HG03025 (cell line): Measurements from ENCODE around the gene CHD9.
"Not testable (repeated sequence)": the region's sequence is repeated elsewhere in the genome, so short reads cannot be mapped to it uniquely, and the experiment has no call there.

Experiments
- ATAC-seq: cut with Tn5 transposase; IDR thresholded peaks from one replicate; pipeline ENCODE4 v1.9.1; 2021; ENCODE audit warnings: mild to moderate bottlenecking, moderate library complexity; ENCODE audit not compliant: unreplicated experiment, low FRiP score

CHD9 gene

DNA sequence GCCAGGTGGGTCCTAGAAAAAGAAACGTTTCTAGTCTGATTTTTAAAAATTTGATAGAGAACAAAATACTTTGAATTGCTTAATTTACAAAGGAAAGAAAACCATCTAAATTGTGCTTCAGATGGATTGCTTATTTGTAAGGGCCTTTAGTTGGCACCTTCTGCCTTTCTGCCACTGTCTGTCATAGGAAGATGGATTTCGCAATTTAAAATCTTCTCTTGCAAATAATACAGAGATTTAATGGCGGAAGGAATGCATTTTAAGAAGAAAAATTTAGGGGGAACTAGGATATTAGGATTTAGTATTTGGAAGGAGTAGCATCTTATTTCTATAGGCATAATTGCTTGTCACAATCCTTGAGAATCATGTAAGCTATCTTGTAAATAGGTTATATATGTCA is 204.0 kb downstream of the CHD9 start:
- ATAC-seq = no peak

DNA sequence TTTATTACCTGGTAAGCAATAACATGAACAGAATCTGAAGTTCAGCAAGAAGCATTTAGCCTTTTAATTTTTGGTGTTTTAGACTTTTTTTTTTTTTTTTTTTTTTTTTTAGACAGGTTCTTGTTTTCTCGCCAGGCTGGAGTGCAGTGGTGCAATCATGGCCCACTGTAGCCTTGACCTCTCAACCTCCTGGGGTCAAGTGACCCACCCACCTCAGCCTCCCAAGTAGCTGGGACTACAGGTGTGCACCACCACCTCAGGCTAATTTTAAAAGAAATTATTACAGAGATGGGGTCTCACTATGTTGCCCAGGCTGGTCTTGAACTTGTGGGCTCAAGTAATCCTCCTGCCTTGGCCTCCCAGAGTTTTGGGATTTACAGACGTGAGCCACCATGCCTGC is 206.5 kb downstream of the CHD9 start:
- no peak for ATAC-seq

DNA sequence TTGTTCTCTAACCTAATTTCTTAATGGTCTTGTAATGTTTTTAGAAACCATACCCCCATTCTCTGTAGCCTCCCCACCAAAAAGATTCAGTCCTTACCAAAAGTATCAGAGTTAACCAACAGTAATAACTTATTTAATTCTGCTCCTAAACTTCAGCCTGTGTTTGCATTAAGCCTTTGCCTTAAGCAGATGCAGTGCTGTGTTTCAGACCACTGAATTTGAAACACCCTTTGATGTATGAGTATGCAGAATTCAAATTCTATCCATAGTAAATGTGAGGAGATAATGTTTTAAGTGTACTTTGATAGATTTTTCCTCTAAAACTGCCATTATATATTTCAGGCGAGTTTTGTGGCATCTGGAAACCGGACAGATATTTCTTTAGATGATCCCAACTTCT is 207.9 kb downstream of the CHD9 start:
- ATAC-seq = no peak

DNA sequence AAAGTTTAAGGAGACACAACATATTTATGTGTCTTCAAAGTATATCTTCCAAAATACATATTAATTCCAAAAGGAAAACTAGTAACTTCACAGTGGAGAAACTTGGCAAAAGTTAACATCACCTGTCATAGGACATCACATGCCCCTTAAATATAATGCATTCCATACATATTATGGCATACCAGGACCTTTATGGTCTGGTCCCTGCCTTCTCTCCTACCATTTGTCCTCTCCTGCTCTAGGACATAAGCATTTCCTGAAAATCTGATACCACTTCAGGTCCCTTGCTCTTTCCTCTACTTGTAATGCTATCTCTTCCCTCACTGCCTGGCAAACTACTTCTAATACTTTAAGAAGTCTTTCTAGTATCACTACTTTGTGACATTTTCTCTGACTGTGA is 211.4 kb downstream of the CHD9 start:
- ATAC-seq = no peak

DNA sequence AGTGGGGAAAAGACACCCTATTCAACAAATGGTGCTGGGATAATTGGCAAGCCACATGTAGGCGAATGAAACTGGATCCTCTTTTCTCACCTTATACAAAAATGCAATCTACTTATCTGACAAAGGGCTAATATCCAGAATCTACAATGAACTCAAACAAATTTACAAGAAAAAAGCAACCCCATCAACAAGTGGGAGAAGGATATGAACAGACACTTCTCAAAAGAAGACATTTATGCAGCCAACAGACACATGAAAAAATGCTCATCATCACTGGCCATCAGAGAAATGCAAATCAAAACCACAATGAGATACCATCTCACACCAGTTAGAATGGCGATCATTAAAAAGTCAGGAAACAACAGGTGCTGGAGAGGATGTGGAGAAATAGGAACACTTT is 223.7 kb downstream of the CHD9 start:
- not testable (repeated sequence) for ATAC-seq

DNA sequence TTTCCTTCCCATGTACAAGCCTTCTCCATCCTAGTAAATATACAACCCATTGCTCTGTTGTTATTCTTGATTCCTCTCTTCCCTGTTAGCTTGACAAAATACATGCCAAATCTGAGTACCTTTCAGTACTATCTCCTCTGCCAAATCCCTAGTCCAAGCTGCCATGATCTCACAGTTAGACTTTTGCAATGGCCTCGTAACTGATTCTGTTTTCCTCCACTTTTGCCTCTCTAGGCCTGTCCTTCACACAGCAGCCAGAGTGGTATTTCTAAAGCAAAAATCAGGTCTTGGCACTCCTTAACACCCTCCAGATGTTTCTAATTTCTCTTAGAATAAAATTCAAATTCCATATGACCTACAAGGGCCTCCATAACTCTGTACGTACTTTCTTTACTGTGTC is 226.5 kb downstream of the CHD9 start:
- ATAC-seq = no peak

DNA sequence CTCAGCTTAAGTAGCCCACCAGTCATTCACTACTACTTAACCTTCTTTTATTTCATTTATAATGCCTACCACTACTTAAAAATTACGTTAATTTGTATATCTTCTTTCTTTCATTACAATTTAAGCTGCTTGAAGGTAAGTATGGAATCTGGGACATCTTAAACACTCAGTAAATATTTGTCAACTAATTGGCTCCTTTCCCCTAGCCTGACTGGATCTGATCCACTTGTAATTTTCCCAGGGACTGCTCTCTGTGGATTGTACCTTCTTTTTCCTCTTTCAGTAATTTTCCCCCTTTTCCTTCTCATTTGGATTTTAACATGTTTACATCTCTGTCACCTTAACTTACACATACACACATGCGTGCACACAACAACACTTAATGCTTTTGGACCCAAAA is 227.1 kb downstream of the CHD9 start:
- no peak for ATAC-seq

DNA sequence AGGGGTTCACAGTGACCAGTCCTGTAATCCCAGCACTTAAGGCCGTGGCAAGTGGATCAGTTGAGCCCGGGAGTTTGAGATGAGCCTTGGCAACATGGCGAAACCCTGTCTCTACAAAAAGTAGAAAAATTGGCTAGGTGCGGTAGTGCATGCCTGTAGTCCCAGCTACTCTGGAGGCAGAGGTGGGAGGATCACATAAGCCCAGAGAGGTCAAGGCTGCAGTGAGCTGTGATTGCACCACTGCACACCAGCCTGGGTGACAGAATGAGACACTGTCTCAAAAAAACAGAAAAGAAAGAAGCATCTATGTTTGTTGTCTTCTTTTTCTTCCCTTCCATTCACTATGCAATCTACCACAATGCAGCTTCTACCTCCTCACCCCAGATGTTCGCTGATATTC is 227.5 kb downstream of the CHD9 start:
- ATAC-seq = no peak

DNA sequence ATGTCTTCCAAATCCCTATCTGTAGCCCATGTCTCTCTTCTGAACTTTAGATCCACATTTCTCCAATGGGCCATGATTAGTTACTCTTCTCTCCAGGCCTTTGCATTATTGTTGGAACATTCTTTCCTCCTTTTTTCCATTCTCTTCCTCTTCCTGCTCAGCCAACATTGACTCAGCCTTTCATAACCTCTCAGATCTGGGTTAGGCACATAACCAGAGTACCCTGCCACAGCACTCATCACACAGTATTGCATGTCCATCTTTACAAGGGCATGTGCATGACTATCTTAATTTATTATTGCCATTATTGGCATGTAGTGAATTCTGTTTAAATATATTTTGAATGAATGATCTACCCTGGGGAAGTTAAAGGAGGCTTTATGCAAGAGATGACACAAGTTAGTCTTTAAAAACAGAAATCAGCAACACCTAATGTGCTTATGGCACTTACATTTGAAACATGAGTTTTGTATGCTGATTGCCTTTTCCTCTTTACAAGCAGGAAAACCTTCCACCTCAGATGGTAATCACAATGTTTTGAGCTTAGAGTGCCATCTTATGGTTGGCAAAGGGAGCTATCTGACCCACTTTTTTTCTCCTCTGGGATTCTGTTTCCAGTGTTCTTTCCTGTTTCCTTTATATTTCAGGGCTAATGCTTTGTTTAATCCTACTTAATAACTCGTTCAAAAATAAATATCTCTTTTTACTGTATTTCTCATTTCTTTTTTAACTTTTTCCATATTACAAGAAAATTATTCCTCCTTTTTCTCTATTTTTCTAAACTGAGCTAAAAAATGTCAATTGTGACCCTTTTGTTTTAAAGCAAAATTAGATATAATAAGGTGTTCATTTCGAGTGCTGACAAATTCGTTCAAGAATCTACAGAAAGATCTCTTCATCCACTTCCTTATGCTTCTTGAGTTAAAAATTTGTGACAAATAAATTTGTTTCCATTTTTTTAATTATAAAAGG is 228.5 kb downstream of the CHD9 start:
- ATAC-seq = no peak

DNA sequence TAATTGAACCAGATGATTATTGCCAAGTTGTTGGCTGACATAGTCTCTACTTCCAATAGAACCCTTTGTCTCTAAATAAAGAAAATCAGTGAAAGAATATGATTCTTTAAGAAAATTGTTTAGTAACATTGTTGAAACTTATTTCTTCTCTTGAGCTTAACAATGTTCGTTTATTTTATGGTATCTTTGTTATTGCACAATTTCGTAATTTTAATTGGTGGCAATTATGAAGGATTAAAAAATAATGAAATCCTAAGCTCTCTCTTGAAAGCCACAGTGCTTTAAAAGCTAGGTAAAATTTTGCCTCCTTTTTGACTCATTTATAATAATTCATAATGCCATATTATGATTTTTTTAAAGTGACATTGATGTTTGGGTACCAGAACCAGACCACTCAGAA is 230.4 kb downstream of the CHD9 start:
- ATAC-seq = no peak

DNA sequence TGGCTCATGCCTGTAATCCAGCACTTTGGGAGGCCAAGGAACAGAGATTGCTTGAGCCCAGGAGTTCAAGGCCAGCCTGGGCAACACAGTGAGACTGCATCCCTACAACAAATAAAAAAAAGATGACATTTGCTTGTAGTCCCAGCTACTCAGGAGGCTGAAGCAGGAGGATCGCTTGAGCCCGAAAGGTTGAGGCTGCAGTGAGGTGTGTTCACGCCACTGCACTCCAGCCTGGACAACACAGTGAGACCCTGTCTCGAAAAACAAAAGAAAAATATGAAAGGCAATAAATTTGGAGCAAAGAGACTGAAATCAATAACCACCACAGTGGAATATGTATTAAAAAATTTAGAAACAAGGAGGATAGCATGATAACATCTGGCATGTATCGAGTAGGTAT is 235.7 kb downstream of the CHD9 start:
- no peak for ATAC-seq

DNA sequence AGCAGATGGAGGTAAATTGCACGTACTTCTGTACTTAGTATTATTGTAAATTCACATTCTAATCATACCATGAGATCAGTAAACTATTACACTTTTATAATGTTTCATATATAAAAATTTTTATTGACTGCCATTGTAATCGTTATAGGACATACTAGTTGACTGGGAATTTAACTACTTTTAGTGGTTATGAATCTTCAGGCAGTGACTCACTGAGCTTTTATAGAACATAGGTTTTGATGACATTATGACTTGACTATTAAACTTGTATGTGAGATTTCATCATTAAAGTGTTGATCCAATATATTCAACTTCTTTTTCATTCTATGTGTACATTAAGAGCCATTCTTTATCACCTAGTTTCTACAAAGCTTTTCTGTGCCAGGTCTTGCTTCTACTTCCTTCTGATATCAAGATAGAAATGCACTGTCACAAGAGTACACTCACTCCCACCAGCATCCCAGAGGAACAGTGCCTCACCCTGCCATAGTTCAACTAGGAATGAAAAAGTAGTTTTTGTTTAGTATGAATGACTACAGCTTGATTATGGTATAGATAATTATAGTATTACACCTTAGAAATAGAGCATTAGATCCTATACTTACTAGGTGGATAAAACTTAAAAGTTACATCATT is 237.1 kb downstream of the CHD9 start:
- no peak for ATAC-seq

DNA sequence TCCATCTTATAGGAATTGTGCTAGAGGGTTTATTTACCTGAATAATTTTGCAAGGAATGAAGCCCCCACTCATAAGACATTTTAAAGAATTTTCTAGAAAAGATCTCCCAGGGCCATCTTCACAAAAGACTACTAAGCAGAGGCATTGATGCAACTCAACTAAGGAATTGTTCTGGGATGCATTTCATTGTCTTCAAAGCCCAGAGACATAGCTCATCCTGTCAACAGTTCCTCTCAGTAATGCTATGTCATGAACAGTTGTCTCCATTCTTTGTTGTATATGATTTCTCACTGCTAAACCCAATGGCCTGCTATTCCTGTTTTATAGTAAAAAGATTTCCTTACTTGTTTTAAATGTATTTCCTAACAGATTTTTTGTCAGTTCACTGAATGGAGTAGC is 242.7 kb downstream of the CHD9 start:
- no peak for ATAC-seq

DNA sequence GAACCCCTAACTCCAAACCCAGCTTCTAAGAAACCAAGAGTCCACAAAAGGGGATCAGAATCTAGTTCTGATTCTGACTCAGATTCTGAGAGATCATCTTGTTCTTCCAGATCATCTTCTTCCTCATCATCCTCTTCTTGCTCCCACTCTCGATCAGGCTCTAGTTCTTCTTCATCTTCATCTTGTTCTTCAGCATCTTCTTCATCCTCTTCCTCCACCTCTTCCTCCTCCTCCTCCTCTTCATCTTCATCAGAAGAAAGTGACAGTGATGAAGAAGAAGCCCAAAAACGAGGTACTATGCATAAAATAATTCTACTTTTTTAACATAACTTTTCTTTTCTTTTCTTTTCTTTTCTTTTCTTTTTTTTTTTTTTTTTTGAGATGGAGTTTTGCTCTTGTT is 249.5 kb downstream of the CHD9 start:
- ATAC-seq = no peak

DNA sequence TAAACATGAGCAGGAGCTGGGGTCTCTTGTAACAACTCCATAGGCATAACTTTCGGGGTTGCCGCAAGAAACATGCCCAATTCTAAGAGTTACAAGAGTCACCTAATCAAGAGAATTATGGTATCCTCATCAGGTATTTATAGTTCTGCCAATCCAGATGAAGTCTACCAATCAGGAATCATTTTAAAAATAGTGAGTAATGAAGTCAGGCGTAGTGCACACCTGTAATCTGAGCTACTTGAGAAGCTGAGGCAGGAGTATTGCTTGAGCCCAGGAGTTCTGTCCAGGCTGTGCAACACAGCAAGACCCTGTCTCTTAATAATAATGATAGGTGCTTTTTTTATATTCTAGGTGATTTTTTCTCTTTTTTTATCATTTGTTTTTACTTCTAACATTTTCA is 251.0 kb downstream of the CHD9 start:
- no peak for ATAC-seq

DNA sequence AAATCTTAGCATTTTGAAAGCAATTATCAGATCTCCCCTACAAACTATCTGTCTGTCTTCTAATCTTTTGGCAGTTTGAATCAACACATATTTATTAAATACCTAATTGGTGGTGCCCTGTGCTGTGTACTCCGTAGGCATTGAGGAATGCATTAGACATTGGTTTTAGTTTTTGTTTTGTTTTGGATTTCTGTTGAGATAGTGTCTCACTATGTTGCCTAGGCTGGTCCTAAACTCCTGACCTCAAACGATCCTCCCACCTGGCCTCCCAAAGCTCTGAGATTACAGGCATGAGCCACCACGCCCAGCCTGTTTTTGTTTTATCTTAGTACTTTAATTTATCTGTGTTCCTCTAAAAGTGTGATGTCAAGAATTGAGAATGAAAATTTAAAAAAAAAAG is 254.7 kb downstream of the CHD9 start:
- no peak for ATAC-seq

DNA sequence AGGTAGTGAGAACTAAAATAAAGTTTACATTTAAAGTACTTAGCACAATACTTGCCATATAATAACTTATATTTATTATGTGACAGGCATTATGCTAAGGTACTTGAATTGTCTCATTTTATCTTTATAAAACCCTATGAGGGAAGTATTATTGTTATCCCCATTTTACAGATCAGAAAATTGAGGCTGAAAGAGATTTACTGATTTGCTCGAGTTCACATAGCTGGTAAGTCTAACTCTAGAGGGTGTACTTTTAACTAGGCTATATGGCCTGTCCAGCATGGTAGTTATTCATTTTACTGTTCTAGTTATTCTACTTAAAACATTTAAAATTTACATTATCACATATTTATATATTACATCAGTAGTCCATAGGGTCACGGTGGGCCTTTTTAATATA is 266.2 kb downstream of the CHD9 start:
- no peak for ATAC-seq

DNA sequence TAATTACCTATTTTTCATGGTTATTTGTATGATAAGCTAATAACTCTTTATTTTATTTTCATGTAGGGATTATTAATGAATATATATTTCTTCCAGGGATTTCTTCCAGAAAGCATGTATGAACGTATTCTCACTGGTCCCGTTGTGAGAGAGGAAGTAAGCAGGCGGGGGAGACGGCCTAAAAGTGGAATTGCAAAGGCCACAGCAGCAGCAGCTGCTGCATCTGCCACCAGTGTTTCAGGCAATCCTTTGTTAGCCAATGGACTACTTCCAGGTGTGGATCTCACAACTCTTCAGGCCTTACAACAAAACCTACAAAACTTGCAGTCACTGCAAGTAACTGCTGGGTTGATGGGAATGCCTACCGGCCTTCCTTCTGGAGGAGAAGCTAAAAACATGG is 269.1 kb downstream of the CHD9 start:
- ATAC-seq = no peak

DNA sequence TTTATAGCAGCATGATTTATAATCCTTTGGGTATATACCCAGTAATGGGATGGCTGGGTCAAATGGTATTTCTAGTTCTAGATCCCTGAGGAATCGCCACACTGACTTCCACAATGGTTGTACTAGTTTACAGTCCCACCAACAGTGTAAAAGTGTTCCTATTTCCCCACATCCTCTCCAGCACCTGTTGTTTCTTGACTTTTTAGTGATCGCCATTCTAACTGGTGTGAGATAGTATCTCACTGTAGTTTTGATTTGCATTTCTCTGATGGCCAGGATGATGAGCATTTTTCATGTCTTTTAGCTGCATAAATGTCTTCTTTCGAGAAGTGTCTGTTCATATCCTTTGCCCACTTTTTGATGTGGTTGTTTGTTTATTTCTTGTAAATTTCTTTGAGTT is 276.2 kb downstream of the CHD9 start:
- ATAC-seq = not testable (repeated sequence)

DNA sequence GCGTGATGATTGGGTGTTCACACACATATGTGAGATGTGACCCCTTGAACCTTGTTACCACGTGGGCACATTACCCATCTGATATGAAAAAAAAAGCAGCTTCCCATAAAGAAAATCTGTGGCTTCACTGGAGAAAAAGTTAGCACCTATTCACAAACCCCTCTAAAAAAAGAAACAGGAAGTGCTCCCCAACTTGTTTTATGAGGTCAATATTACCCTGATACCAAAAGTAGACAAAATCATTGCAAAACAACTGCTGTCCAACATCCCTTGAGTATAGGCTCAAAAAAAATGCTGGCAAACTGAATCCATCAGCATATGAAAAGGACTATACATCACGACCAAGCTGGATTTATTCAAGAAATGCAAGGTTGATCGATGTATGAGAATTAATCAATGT is 279.8 kb downstream of the CHD9 start:
- ATAC-seq = no peak

DNA sequence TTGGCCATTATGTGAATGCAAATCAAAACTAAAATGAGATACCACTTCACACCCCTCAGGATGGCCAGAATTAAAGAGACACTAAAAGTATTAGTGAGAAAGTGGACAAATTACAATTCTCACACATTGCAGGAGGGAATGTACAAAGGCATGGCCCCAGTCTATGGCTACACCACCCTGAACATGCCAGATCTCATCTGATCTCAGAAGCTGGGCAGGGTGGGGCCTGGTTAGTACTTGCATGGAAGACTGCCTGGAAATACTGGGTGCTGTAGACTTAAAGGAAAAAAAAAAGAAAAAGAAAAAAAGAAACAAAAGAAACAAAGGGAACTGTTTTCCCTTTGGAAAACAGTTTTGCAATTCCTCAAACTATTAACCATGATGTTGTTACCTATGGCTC is 282.5 kb downstream of the CHD9 start:
- ATAC-seq = no peak

DNA sequence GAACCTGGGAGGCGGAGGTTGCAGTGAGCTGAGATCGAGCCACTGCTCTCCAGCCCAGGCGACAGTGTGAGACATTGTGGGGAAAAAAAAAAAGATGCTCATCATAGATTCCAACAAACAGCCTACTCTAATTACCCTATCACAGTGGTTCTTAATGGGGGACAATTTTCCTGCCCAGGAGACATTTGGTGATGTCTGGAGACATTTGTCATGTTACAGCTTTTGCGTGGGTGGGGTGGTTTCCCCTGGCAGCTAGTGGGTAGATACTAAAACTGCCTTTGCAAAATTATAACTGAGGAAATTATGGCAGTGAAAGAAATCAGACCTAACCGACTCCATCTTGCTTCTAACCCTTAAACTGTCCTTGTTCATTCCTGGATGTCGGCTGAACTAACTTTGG is 287.0 kb downstream of the CHD9 start:
- no peak for ATAC-seq
